ENCODE measurements around the gene PAEP. TPM values are rescaled to one million over a fixed set of nuclear protein-coding genes. Genes with fewer than 3 reads are reported as not detected.

Gene PAEP
- total RNA-seq, 2 donors from 2014 or later: not detected

GRCh38 chr9:135563039-135563476 is 1.5 kb downstream of the PAEP start:
- 53 to 57% methylated on average over 1 of the region's 1 CpG for WGBS, 2 donors
- no peak overlapping the region for H3K4me3 ChIP-seq
- H3K36me3 ChIP-seq (replicated peaks in 1 of 2; ENCODE audit: insufficient read depth in 1 of 2, low read depth in 2 of 2): no peaks in the 10 kb centered on the region
- no peak for TF ChIP-seq CTCF (IDR thresholded peaks at IDR 0.05)
- ATAC-seq (no peak), DNase-seq (no peak)
- no peaks in the 10 kb centered on the region for H3K4me1 ChIP-seq
- peaks cover 0 to 4% of the 10 kb centered on the region in 2 donors for H3K27me3 ChIP-seq
- intact Hi-C loops (cut with DNase I): no loop called here
- H3K9me3 ChIP-seq: no peaks in the 10 kb centered on the region
- H3K27ac ChIP-seq: no peak overlapping the region

GRCh38 chr9:135563858-135564257 is 2.3 kb downstream of the PAEP start:
- TF ChIP-seq POLR2A (IDR thresholded peaks at IDR 0.05) (no peak), CTCF (IDR thresholded peaks at IDR 0.05) (no peak)
- peaks cover 0 to 4% of the 10 kb centered on the region in 2 donors for H3K27me3 ChIP-seq
- DNase-seq: no peak
- H3K36me3 ChIP-seq (replicated peaks in 1 of 2; ENCODE audit: insufficient read depth in 1 of 2, low read depth in 2 of 2): no peaks in the 10 kb centered on the region
- no peak overlapping the region for H3K27ac ChIP-seq
- no peaks in the 10 kb centered on the region for H3K4me1 ChIP-seq
- no peak overlapping the region for H3K4me3 ChIP-seq
- ATAC-seq: no peak
- intact Hi-C loops (cut with DNase I): no loop called here
- no peaks in the 10 kb centered on the region for H3K9me3 ChIP-seq
- WGBS, 2 donors: 58 to 65% methylated on average over 12 of the region's 12 CpGs

GRCh38 chr9:135565141-135565628 is 3.6 kb downstream of the PAEP start:
- no peaks in the 10 kb centered on the region for H3K36me3 ChIP-seq (replicated peaks in 1 of 2; ENCODE audit: insufficient read depth in 1 of 2, low read depth in 2 of 2)
- intact Hi-C loops (cut with DNase I): no loop called here
- H3K27ac ChIP-seq: no peak overlapping the region
- peaks cover 0 to 4% of the 10 kb centered on the region in 2 donors for H3K27me3 ChIP-seq
- H3K4me1 ChIP-seq: no peaks in the 10 kb centered on the region
- H3K4me3 ChIP-seq: no peak overlapping the region
- H3K9me3 ChIP-seq: no peaks in the 10 kb centered on the region
- ATAC-seq (no peak), DNase-seq (no peak)
- 57 to 68% methylated on average over 5 to 9 of the region's 9 CpGs for WGBS, 2 donors
- TF ChIP-seq POLR2A (IDR thresholded peaks at IDR 0.05) (no peak), CTCF (IDR thresholded peaks at IDR 0.05) (no peak)

GRCh38 chr9:135565636-135566035 is 4.1 kb downstream of the PAEP start:
- Histone ChIP-seq H3K4me1 (no peaks in the 10 kb centered on the region), H3K27me3 (peaks cover 0 to 4% of the 10 kb centered on the region in 2 donors)

More at GRCh38 chr9:135565636-135566035, 4.1 kb downstream of the PAEP start:
- Histone ChIP-seq H3K27ac (no peak overlapping the region), H3K4me3 (no peak overlapping the region), H3K36me3 (replicated peaks in 1 of 2; ENCODE audit: insufficient read depth in 1 of 2, low read depth in 2 of 2) (no peaks in the 10 kb centered on the region), H3K9me3 (no peaks in the 10 kb centered on the region)
- ATAC-seq (no peak), DNase-seq (no peak)
- WGBS, 2 donors: 28 to 33% methylated on average over 7 of the region's 8 CpGs
- TF ChIP-seq POLR2A (IDR thresholded peaks at IDR 0.05) (no peak), CTCF (IDR thresholded peaks at IDR 0.05) (no peak)
- intact Hi-C loops (cut with DNase I): no loop called here

Measured in body of pancreas (tissue), 4 donors.